DMS79 treated with DMSO at 0.1 percent for 48 hours (cell line): ENCODE results near the gene SYNC.

Experiments used
- DNase-seq: peaks from one replicate; lab custom pipeline; 2025; lab: John Stamatoyannopoulos, UW

The SYNC gene

DNA sequence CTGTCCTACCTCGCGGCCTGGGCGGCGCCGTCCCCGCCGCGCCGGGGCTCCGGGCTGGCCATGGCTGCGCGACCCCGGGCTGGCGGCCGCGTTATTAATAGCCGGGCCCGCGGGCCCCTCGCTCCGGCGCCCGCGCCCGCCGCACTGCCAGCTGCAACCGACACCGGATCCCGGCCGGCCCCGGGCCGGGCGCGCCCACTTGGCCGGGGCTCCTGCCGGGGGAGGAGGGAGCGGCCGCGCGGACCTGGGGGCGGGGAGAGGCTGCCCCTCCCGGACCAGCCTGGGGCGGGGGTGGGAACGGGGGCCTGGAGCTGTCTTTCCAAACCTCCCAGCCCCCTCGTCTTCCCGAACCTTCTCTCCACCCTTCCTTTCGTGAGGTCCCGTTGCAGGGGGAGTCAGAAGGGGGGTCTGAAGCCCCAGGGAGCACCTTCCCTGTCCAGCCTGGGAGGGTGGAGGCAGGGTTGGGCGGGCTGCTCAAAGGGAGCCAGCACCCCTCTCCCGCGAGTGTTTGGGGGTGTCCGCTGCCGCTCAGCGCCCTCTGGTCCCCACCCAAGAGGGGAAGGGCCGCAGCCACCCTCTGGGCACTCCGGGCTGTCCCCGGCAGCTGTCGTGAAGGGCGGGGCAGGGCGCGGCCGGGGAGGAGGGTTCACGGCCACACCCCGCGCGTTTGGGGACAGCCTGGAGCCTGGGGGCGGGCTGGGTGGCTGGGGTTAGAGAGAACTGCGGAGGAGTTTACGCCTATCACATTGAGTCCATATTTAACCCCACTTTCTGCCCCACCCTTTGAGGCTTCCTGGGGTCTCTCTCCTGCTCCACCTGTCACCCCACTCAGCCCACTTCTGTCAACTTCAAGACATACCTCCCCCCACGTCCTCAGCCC is at the start of gene SYNC:
TSS of gene SYNC (minus strand) at position 172 of the 880 bp plus-strand sequence. CDS start at position 62, 110 bp downstream.
- DNase-seq: no peak

DNA sequence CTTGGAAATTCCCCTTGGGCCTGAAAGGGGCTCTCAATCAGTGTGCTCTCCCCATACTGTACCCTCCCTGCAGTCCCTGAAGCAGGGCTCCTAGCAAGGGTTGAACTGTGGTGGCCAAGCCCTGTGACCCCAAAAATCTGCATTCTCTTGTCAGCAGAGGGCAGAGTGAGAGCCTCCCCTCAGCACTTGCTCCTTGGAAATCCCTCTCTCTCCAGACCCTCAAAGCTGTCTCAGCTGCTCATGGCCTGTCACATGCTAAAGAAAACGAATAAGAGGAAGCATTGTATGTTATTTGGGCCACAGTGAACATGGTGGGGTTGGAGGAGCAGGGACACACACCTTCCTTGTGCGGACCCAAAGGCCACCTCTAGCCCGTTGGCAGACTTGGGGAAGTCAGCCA is 47.2 kb upstream of the SYNC start:
- no peak for DNase-seq

DNA sequence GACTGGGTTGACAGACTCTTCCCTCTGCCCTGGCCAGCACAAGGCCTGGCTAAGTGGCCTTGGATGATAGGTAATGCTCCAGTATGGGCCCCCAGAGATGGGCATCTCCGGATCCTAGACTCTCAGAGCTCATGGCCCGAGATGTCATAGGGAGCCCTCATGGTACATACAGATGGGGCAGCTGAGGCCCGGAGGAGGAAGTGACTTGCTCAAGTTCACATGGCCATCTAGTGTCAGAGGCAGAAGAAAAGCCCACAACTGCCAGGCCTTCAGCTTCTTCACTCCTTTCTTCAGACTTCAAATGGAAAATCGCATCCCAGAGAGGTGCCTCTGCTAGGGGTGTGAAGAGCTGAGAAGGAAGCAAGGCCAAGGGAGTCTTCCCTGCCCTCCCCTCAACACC is 46.8 kb upstream of the SYNC start:
- DNase-seq: no peak

DNA sequence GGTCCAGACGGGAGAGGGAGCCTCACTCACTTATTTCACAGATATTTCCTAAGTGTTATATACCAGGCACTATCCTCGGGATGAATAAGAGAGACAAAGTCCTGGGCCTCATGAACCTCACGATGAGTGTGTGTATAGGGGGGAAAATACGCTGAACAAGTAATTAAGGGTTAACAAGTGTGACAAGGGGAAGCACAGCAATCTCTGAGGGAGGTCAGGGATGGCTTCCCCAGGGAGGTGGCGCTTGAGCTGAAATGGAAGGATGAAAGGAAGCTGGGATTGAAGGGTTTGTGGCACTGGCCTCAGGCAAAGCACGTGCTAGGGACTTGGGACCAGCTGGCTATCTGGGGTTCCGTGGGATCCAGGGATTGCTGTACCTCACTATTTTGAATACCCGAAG is 46.4 kb upstream of the SYNC start:
- no peak for DNase-seq

DNA sequence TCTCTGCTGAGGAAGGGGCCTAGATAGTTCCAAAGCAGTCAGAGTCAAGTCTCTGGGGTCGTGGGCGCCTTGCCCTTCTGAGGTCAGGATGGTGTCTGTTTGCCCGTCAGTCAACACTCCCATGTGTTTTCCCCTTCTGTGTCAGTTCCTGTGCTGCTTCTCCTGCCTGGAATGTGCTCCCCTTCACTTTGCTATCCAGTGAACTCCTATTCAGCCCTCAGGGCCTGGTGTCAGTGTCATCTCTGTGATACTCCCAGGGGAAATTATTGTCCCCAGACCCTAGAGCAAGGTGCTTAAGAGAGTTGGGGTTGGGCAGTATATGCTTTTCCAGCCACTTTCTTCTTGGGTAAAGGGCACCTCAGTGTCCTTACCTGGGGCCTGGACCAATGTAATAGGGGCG is 45.8 kb upstream of the SYNC start:
- no peak for DNase-seq

DNA sequence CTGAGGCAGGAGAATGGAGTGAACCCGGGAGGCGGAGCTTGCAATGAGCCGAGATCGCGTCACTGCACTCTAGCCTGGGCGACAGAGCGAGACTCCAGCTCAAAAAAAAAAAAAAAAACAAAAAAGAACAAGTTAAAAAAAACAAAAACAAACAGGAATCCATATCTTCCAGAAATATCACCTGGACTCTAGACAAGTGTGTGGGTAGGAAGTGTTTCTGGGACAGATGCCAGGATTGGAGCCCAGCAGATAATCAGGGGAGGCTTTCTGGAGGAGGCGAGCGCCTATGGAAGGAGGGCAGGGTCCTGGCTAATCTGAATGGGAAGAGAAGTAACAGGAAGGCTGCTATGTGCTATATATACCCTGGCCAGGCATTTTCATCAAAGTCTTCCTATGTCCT is 43.6 kb upstream of the SYNC start:
- peak; percentile 20 for DNase-seq

DNA sequence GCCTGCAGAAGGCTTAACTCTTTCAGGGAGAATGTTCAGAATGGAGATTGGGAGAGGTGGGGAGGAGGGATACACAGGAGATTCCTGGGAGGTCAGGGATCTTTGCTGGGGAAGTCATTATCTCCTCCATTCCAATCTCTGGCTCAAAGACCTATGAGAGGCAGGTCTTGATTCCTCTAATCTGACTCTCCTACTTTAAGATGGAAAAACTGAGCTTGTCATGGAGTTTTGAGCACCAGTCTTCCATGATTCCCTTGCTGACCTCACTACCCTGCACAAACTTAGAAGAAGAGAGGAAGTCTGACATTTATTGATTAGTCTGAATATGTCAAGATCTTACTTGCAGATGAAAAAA is 41.5 kb upstream of the SYNC start:
- no peak for DNase-seq

DNA sequence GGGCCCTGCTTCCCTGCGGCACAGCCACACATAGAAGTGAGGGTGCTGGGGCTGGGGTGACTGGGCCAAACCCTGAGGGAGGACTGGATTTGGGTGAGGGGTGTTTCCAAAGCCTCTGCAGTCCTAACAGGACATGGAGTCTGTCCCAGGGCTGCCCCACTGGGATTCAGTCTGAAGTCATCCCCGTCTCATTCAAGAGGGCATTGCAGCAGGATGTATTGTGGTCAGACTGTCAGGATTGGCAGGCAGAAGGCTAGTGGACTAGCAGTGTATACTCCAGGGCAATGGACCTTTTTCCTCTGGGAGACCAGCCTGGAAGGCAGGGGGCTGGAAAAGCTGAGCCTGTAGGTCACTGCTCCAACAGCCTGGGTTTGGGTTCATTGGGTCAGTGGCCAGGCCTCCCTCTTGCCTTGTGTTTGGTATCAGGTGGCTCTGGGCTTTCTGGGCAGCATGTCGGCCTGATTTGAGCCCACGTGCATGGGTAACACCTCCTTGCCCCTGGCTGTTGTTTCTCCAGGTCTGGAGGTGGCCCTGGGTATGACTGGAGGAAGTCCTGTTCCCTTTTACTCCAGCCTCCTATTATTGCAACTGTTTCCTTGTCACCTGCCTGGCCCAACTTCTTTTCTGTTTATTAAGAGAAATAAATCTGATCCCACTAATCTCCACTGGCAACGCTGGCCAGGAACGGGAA is 41.0 kb upstream of the SYNC start:
- DNase-seq: no peak

DNA sequence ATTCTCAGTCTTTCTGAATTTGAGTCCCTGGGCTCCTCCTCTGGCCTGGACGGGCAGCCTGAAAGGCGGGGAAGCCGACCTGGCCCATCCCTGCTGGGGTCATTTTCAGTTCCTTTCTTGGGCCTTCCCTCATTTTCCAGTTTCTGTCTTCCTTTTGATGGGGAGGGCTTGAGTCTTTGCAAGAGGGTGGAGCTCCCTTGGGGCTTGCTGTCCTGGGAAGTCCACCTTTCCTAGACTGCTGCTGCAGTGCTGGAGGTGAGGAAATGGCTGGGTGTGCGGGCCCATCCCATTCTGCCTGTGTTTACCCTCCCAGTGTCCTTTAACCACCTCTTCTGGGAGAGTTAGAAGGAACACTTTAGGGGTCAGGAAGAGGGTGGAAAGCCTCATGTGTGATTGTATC is 40.4 kb upstream of the SYNC start:
- DNase-seq: no peak

DNA sequence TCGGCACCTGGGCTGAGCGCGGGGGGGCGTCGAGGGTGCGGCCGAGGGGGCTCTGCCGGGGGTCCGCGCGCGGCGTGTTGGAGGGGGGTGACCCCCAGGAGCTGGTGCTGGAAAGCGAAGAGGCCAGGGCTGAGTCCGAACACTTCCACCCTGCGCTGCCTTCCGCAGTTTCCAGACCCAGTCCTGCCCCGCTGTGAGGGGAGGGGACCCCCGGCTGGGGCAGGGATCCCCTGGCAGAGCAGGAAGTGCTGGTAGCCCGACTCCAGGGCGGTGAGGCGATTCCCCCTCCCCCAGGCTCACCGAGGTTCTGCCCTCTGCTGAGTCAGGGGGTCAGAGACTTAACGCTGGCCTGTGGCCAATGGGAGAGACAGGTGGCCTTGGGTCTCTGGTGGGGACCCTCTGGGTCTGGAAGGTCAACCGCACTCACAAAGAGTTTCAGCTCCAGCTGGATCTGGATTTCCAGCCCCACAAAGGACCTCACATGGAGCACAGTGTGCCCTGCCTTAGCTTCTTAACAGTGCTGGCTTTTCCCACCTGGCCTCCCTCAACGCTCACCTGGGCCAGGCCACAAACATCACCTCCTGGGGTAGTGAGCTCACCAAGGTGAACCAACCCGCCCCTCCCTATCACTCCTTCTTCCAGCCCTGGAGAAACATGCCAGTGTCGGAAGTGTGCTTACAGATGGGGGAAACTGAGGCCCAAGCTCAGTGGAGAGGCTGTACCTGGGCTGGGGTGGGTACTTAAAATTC is 39.8 kb upstream of the SYNC start:
- peak; percentile 68 for DNase-seq

DNA sequence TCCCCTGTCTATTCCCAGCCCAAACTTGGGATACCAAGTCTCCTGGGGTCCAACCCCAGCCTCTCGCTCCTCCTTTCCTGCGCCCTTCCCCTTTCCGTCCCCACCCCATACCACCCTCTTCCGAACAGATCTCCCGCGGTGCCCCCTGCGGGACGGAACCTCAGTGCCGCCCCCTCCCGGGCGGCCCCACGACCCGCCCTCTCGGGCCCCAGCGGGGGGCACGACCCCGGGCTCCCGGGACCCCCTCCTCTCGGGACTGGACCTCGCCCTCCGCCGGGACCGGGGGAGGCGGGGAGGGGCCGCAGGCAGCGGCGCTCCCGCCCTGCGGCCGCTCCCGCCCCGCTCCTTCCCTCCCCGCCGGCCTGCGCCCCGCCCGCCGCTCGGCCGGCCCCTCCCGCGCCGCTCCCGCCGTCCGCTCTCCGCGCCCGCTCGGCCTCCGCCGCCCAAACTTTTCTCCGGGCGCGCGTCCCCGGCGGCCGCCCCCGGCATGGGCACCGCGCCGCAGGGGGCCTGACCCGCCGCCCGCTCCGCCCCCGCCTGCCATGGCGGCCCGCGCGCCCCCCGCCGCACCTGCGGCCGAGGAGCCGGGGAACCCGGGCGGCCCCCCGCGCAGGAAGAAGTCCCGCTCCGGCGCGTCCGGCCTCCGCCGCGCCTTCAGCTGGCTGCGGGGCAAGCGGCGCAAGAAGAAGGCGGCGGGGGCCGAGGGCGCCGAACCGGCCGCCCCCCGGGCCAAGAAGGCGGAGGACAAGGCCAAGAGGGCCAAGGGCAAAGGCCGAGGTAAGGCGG is 39.0 kb upstream of the SYNC start:
- no peak for DNase-seq

DNA sequence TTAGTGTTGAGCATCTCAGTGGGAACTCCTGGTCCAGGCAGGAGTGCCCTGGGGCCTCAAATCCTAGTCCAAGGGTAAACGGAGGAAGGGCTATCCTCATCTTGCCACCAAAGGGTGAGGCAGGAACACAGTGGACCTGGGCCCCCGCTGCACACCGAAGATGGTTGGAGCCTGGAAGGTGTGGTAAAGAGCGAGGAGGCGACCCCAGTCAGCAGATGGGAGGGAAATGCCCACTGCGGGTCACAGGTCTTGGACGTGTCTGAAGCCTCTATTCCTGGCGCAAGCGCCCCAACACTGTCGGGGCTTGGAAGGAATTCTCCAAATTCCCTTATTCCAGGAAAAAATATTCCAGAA is 38.5 kb upstream of the SYNC start:
- no peak for DNase-seq

DNA sequence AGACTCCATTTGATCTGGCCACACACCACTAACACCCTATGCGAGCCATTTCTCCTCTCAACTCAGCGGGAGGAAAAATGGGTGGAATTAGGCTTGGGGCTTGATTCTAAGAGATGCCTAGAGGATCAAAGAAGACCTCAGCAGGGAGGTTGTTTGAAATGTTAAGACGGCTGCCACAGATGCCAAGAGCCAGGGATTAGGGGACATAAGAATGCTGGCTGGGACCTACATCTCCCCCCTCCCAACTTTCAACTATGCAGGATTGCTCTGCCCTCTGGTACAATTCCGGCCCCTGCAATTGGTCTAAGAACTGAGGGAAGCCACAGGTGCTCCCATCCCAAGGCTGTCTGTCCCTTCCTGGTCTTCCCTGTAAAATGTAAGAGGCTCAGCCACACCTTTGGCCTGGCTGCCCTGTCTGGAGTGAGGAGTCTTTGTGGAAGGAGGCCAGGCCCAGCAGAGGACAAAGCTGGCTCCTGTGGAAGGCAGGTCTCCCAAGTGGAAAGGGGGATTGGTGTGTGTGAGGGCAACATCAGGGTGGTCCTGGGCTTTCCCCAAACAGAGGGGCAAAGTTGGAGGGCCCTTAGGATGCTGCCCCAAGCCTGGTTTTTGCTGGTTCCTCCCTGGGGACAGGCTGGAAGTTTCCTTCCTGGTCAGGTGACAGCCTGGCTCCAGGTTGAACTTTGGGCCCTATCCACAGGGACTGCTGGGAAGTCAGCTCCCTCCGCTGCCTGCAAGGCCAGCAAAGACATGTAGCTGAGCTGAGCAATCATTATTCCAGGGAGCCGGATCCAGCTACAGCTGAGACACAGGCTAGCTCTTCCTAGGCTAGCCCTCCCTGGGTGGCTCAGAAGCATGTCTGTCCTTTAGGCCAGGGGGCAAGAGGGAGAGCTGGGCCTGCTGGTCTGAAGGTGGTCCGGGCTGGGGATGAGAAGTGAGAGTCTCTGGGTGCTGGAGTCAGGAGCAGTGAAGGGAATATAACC is 34.5 kb upstream of the SYNC start:
- no peak for DNase-seq

DNA sequence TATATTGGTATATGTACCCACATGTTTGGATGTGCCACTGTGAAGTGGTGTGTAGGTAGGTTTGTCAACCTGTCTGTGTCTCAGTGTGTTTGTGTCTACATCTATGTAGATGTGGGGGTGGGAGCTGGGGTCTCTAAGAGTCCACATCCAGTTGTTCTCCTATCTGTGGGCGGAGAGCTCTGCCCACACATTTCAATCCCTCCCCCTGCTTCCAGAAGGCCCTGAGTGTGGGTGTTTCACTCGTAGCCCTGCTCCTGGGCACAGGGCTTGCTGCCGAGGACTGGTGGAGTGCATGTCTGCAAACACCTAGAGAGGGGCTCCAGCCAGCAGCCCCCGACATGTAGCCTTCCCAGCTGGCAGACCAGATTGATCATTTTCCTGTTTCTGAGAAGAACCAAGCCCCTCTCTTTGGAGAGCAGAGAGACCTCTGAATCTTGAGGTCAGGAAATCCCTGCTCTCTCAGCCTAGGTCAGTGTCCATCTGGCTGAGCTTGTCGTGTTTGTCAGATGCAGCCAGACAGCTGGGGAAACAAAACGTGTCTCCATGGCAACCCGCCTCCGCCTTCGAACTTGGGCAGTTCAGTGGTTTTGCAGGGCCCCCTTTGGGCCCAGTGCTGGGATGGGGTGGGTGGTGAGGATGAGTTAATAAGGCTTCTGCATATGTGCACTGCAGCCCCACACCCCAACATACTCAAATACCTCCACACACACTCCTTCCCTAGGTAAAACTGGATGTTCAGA is 31.2 kb upstream of the SYNC start:
- no peak for DNase-seq

DNA sequence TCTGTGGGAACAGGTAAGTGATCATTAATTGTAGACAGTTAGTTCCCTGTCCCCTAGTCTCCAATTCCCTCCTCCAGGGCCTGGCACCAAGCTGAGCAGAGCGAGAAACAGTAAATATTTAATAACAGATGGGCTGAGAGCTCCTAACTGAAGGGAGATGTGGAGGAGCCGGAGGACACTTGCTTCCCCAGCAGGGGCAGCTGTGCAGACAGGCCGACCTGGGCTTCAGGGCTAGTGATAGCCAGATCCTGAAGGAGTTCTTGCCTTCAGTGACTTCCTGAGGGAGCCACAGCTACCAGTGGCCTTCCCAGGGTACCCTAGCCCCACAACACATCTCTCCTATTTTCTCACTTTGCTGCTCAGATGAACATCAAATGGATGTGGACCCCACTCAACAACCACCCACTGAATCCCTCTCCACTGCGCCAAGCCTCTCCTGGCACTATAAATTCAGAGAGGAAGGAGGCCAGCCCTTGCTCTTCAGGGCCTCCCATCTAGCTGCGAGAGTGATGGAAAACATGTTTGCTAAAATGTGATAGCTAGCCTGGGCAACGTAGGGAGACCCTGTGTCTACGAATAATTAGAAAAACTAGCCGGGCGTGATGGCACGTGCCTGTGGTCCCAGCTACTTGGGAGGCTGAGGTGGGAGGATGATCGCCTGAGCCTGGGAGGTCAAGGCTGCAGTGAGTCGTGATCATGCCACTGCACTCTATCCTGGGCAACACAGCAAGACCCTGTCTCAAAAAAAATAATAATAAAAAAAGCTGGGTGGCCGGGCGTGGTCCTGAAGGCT is 26.9 kb upstream of the SYNC start:
- DNase-seq: no peak

DNA sequence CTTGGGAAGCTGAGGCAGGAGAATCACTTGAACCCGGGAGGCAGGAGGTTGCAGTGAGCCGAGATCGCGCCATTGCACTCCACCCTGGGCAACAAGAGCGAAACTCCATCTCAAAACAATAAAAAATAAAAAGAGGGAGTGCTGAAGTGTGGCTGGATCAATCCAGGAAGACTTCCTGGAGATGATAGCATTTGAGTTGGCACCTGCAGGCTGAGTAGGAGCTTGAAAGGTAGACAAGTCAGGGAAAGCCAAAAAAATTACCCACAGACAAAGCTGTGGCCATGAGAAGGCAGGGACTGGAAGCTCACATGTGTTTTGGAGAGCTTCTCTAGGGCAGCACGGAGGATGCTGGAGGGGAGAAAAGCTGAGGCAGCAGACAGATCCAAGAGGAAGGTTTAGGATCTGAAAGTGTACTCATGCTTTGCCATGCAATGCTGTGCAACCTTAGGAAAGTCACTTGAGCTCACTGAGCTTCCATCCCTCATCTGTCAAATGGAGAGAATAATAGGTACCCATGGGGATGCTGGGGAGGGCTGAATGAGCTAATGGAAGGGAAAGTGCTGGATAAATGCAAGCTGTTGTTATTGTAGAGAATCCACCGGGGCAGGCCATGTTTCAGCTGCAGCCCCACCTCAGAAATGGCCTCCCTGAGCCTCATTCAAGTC is 26.0 kb upstream of the SYNC start:
- no peak for DNase-seq

DNA sequence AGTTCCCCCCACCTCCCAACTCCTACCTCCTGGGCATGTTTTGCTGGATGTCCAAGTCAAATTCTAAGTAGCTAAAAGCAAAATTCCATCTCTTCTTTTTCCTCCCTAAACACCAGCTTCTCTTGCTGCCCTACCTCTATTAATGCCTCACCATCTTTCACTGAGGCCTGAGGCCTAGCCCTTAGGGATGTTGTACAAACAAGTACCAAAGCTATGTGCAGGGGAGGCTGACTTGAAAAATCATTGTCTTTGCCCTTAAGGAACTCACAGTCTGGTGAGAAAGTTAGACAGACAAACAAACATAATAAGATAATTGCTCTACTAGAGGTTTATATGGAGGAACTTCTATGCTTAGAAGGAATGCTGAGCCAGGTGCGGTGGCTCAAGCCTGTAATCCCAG is 25.3 kb upstream of the SYNC start:
- DNase-seq: no peak

DNA sequence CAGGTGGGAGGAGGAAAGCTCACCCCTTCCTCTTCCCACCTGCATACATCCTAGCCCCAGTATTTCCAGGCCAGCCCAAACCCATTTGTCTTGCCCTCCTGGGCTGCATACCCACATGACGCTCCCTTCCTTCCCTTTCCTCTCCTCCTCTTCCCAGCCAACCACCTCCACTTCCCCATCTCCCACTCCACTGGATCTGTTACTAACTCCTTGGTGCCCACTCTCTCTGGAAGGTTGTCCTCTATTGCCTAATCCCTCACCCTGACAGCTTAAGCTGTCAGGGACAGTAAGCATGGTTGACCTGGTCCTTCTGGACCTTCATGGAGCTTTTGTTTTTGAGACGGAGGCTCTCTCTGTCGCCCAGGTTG is 23.0 kb upstream of the SYNC start:
- no peak for DNase-seq
